Measurements from ENCODE around the gene PEX6.

PEX6 gene

DNA sequence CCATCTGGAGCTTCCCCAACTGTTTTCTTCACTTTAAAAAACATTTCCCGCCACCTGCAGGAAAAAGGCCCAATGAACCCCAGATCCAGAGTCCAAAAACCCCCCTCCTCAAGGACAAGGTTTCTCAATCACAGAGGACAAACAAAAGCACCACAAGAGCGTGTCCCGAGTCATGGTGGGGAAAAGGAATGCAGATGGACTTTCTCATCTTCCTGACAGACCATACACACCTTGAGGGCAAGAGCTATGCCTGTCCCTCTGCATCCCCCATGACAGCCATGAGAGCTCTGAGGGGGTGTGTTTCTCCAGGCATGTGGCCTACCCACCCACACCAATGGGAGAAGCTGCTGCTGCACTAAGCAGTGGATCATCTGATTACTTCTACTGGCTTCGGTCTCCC, 9.0 kb downstream of the PEX6 start:
- no peak overlapping the region for H2BK12ac ChIP-seq (ENCODE audit: low read length in 2 of 2)
- no peak overlapping the region for H2BK15ac ChIP-seq (ENCODE audit: low read depth, poor library complexity, severe bottlenecking)
- H3K9me3 ChIP-seq (ENCODE audit: control insufficient read depth, low read length) = no peaks in the 10 kb centered on the region
- H4K8ac ChIP-seq (ENCODE audit: low read length) = no peak overlapping the region
- H3K4me2 ChIP-seq (ENCODE audit: low read length, poor library complexity, severe bottlenecking) = no peak overlapping the region
- H2AFZ ChIP-seq (ENCODE audit: low read depth, low read length) = no peak overlapping the region
- no peak overlapping the region for H3K14ac ChIP-seq (ENCODE audit: low read length in 2 of 2)
- H3K27ac ChIP-seq (ENCODE audit: low read length, poor library complexity, severe bottlenecking) = no peak overlapping the region
- DNase-seq = no peak
- H3K36me3 ChIP-seq (ENCODE audit: control insufficient read depth in 1 of 2, insufficient read depth in 2 of 2, low read depth in 1 of 2, low read length in 2 of 2) = peaks cover 42 to 51% of the 10 kb centered on the region in 2 experiments
- H3K27me3 ChIP-seq (ENCODE audit: control insufficient read depth in 1 of 2, insufficient read depth in 1 of 2, low read length in 2 of 2) = no peaks in the 10 kb centered on the region
- no peak overlapping the region for H2BK120ac ChIP-seq (ENCODE audit: low read depth, low read length)
- peaks cover 12% of the 10 kb centered on the region for H3K79me1 ChIP-seq (replicated peaks; ENCODE audit: low read length, poor library complexity, severe bottlenecking)
- no peak overlapping the region for H3K4ac ChIP-seq (ENCODE audit: low read depth in 1 of 2, low read length in 2 of 2)
- H2AK5ac ChIP-seq (ENCODE audit: low read length, severe bottlenecking) = no peak overlapping the region
- no peak overlapping the region for H3K9ac ChIP-seq (ENCODE audit: low read length)
- no peak overlapping the region for H4K91ac ChIP-seq (ENCODE audit: low read length)
- peaks cover 8% of the 10 kb centered on the region for H3K4me1 ChIP-seq (ENCODE audit: control insufficient read depth, insufficient read depth, low read depth, low read length)
- no peak overlapping the region for H3K4me3 ChIP-seq (ENCODE audit: insufficient read depth in 1 of 2, low read depth in 1 of 2, low read length in 2 of 2)
- no peak overlapping the region for H3K23ac ChIP-seq (ENCODE audit: low read length in 2 of 2)
- H3K18ac ChIP-seq (ENCODE audit: low read depth in 1 of 2, low read length in 2 of 2) = no peak overlapping the region
- 88% methylated on average over 4 of the region's 4 CpGs for WGBS
- no peak overlapping the region for H2BK5ac ChIP-seq (ENCODE audit: low read depth, low read length, poor library complexity, severe bottlenecking)

DNA sequence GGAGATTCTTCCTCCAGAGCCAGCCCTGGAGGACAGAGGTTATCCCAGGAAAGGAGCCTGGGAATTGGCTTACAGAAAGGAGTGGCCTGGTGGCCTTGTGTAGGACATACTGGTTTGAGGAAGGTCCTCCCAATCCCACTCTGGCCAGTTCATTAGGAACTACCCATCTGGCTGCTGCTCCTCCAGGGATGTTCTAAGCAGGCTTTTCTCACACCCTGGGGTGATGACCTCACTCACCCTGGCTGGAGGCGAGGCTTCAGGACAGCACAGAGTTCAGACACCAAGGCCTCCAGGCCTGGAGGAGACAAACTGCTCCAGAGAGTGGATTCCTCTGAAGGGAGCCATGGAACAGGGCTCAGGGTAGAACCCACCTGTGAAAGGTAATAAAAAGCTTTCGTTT, 9.6 kb downstream of the PEX6 start:
- H2AFZ ChIP-seq (ENCODE audit: low read depth, low read length) = no peak overlapping the region

DNA sequence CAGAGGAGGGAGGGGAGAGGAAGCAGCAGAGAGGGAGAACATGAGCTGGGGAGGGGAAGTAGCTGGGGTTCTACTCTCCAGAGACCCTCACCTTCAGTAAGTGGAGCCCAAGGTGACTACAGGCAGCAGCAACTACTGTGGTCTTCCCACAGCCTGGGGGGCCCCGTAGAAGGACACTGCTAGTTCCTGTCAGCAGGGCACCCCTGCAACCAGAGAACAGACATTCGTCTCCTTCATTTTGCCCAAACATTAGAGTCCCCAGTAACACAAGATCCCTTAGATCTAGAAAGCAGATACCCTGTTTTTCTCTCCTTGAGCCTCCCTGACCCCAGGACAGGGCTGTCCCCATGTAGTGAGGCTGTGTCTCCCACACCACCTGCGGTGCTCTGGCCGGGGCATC, 10.2 kb downstream of the PEX6 start:
- H4K8ac ChIP-seq (ENCODE audit: low read length) = no peak overlapping the region
- H3K14ac ChIP-seq (ENCODE audit: low read length in 2 of 2) = no peak overlapping the region
- H3K18ac ChIP-seq (ENCODE audit: low read depth in 1 of 2, low read length in 2 of 2) = no peak overlapping the region
- peaks cover 8% of the 10 kb centered on the region for H3K4me1 ChIP-seq (ENCODE audit: control insufficient read depth, insufficient read depth, low read depth, low read length)
- no peak overlapping the region for H3K23ac ChIP-seq (ENCODE audit: low read length in 2 of 2)
- H4K91ac ChIP-seq (ENCODE audit: low read length) = no peak overlapping the region
- H2BK5ac ChIP-seq (ENCODE audit: low read depth, low read length, poor library complexity, severe bottlenecking) = no peak overlapping the region
- H3K9me3 ChIP-seq (ENCODE audit: control insufficient read depth, low read length) = no peaks in the 10 kb centered on the region
- H2BK15ac ChIP-seq (ENCODE audit: low read depth, poor library complexity, severe bottlenecking) = no peak overlapping the region
- H3K4me3 ChIP-seq (ENCODE audit: insufficient read depth in 1 of 2, low read depth in 1 of 2, low read length in 2 of 2) = no peak overlapping the region
- H3K27ac ChIP-seq (ENCODE audit: low read length, poor library complexity, severe bottlenecking) = no peak overlapping the region
- 84% methylated on average over 3 of the region's 4 CpGs for WGBS
- no peaks in the 10 kb centered on the region for H3K27me3 ChIP-seq (ENCODE audit: control insufficient read depth in 1 of 2, insufficient read depth in 1 of 2, low read length in 2 of 2)
- H3K4ac ChIP-seq (ENCODE audit: low read depth in 1 of 2, low read length in 2 of 2) = no peak overlapping the region
- H2BK120ac ChIP-seq (ENCODE audit: low read depth, low read length) = no peak overlapping the region
- no peak overlapping the region for H2BK12ac ChIP-seq (ENCODE audit: low read length in 2 of 2)
- no peak for DNase-seq
- H3K36me3 ChIP-seq (ENCODE audit: control insufficient read depth in 1 of 2, insufficient read depth in 2 of 2, low read depth in 1 of 2, low read length in 2 of 2) = peaks cover 49 to 59% of the 10 kb centered on the region in 2 experiments
- H2AK5ac ChIP-seq (ENCODE audit: low read length, severe bottlenecking) = no peak overlapping the region
- H3K4me2 ChIP-seq (ENCODE audit: low read length, poor library complexity, severe bottlenecking) = no peak overlapping the region
- no peak overlapping the region for H2AFZ ChIP-seq (ENCODE audit: low read depth, low read length)
- H3K79me1 ChIP-seq (replicated peaks; ENCODE audit: low read length, poor library complexity, severe bottlenecking) = peaks cover 9% of the 10 kb centered on the region
- no peak overlapping the region for H3K9ac ChIP-seq (ENCODE audit: low read length)

More for the DNA sequence above, 9.6 kb downstream of the PEX6 start:
- no peak overlapping the region for H2BK120ac ChIP-seq (ENCODE audit: low read depth, low read length)
- peaks cover 12% of the 10 kb centered on the region for H3K79me1 ChIP-seq (replicated peaks; ENCODE audit: low read length, poor library complexity, severe bottlenecking)
- no peak overlapping the region for H3K18ac ChIP-seq (ENCODE audit: low read depth in 1 of 2, low read length in 2 of 2)
- H2BK12ac ChIP-seq (ENCODE audit: low read length in 2 of 2) = no peak overlapping the region
- no peak overlapping the region for H3K23ac ChIP-seq (ENCODE audit: low read length in 2 of 2)
- peaks cover 8% of the 10 kb centered on the region for H3K4me1 ChIP-seq (ENCODE audit: control insufficient read depth, insufficient read depth, low read depth, low read length)
- no peak overlapping the region for H3K4me2 ChIP-seq (ENCODE audit: low read length, poor library complexity, severe bottlenecking)
- no peak overlapping the region for H4K8ac ChIP-seq (ENCODE audit: low read length)
- H2BK15ac ChIP-seq (ENCODE audit: low read depth, poor library complexity, severe bottlenecking) = no peak overlapping the region
- H3K9ac ChIP-seq (ENCODE audit: low read length) = no peak overlapping the region
- WGBS = 98% methylated on average over 2 of the region's 2 CpGs
- no peaks in the 10 kb centered on the region for H3K27me3 ChIP-seq (ENCODE audit: control insufficient read depth in 1 of 2, insufficient read depth in 1 of 2, low read length in 2 of 2)
- no peak overlapping the region for H2BK5ac ChIP-seq (ENCODE audit: low read depth, low read length, poor library complexity, severe bottlenecking)
- no peak for DNase-seq
- no peak overlapping the region for H3K4me3 ChIP-seq (ENCODE audit: insufficient read depth in 1 of 2, low read depth in 1 of 2, low read length in 2 of 2)
- no peak overlapping the region for H2AK5ac ChIP-seq (ENCODE audit: low read length, severe bottlenecking)
- H3K27ac ChIP-seq (ENCODE audit: low read length, poor library complexity, severe bottlenecking) = no peak overlapping the region
- peaks cover 44 to 56% of the 10 kb centered on the region in 2 experiments for H3K36me3 ChIP-seq (ENCODE audit: control insufficient read depth in 1 of 2, insufficient read depth in 2 of 2, low read depth in 1 of 2, low read length in 2 of 2)
- no peak overlapping the region for H3K4ac ChIP-seq (ENCODE audit: low read depth in 1 of 2, low read length in 2 of 2)
- no peak overlapping the region for H3K14ac ChIP-seq (ENCODE audit: low read length in 2 of 2)
- H3K9me3 ChIP-seq (ENCODE audit: control insufficient read depth, low read length) = no peaks in the 10 kb centered on the region
- no peak overlapping the region for H4K91ac ChIP-seq (ENCODE audit: low read length)

DNA sequence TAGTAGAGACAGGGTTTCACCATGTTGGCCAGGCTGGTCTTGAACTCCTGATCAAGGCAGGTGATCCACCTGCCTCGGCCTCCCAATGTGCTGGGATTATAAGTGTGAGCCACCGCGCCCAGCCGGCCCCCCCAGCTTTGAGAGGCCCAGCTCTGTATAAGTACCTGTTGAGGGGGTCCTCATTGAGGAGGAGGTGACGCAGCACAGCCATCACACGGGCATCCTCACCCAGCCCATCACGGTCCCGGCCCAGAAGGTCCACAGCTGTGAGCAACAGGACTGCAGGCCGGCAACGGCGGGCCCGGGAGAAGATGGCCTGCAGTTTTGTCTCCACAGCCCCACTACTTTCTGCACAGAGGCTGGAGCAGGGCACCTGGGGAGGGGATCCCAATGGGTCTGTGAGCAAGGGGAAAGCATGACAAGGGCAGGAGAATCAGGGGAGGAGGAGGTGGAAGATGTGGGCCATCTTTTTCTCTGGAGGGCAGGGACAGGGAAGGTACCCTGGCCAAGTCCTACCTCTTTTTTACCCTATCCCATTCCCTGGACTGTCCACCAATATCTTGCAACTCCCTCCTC, 10.8 kb downstream of the PEX6 start:
- Histone ChIP-seq H2BK12ac (ENCODE audit: low read length in 2 of 2) (no peak overlapping the region), H3K36me3 (ENCODE audit: control insufficient read depth in 1 of 2, insufficient read depth in 2 of 2, low read depth in 1 of 2, low read length in 2 of 2) (peaks cover 51 to 58% of the 10 kb centered on the region in 2 experiments), H3K4me3 (ENCODE audit: insufficient read depth in 1 of 2, low read depth in 1 of 2, low read length in 2 of 2) (no peak overlapping the region), H2BK120ac (ENCODE audit: low read depth, low read length) (no peak overlapping the region), H3K4me2 (ENCODE audit: low read length, poor library complexity, severe bottlenecking) (no peak overlapping the region), H2AK5ac (ENCODE audit: low read length, severe bottlenecking) (no peak overlapping the region), H3K27me3 (ENCODE audit: control insufficient read depth in 1 of 2, insufficient read depth in 1 of 2, low read length in 2 of 2) (no peaks in the 10 kb centered on the region), H3K27ac (ENCODE audit: low read length, poor library complexity, severe bottlenecking) (no peak overlapping the region), H3K79me1 (replicated peaks; ENCODE audit: low read length, poor library complexity, severe bottlenecking) (peaks cover 8% of the 10 kb centered on the region), H4K8ac (ENCODE audit: low read length) (no peak overlapping the region), H3K14ac (ENCODE audit: low read length in 2 of 2) (no peak overlapping the region), H2BK5ac (ENCODE audit: low read depth, low read length, poor library complexity, severe bottlenecking) (no peak overlapping the region), H2AFZ (ENCODE audit: low read depth, low read length) (no peak overlapping the region), H3K4me1 (ENCODE audit: control insufficient read depth, insufficient read depth, low read depth, low read length) (peaks cover 8% of the 10 kb centered on the region), H4K91ac (ENCODE audit: low read length) (no peak overlapping the region), H3K18ac (ENCODE audit: low read depth in 1 of 2, low read length in 2 of 2) (no peak overlapping the region), H3K23ac (ENCODE audit: low read length in 2 of 2) (no peak overlapping the region), H3K4ac (ENCODE audit: low read depth in 1 of 2, low read length in 2 of 2) (no peak overlapping the region), H2BK15ac (ENCODE audit: low read depth, poor library complexity, severe bottlenecking) (no peak overlapping the region), H3K9ac (ENCODE audit: low read length) (no peak overlapping the region), H3K9me3 (ENCODE audit: control insufficient read depth, low read length) (no peaks in the 10 kb centered on the region)
- 96% methylated on average over 11 of the region's 12 CpGs for WGBS
- DNase-seq = no peak
